HEK293 (cell line): ENCODE measurements around the gene BANF2.

Experiments used
- CTCF ChIP-seq: fragments of 450-650 bp; formaldehyde crosslinking; IDR thresholded peaks from 2 replicates; pipeline ENCODE4 v1.5.1; 2016; ENCODE audit warnings: missing biosample characterization, missing genetic modification characterization
- MYNN ChIP-seq: fragments of 450-650 bp; formaldehyde crosslinking; IDR thresholded peaks from 2 replicates; pipeline ENCODE4 v1.5.1; 2016; ENCODE audit warnings: missing biosample characterization, missing genetic modification characterization, borderline replicate concordance
- REST ChIP-seq: fragments of 450-650 bp; formaldehyde crosslinking; IDR thresholded peaks from 2 replicates; pipeline ENCODE4 v1.5.1; 2016; ENCODE audit warnings: missing biosample characterization, missing genetic modification characterization
- TSHZ1 ChIP-seq: fragments of 450-650 bp; formaldehyde crosslinking; IDR thresholded peaks from 2 replicates; pipeline ENCODE4 v1.5.1; 2016; ENCODE audit warnings: missing biosample characterization, missing genetic modification characterization, borderline replicate concordance
- ZNF704 ChIP-seq: fragments of 450-650 bp; formaldehyde crosslinking; IDR thresholded peaks from 2 replicates; pipeline ENCODE4 v1.5.1; 2016; ENCODE audit warnings: missing biosample characterization, missing genetic modification characterization

GRCh38 chr20:17660667-17661066 is 39.1 kb upstream of the BANF2 start:
- TF ChIP-seq MYNN (tag by site-specific recombination) (no peak), ZNF704 (tag by site-specific recombination) (no peak), TSHZ1 (no peak), CTCF (tag by site-specific recombination) (no peak), REST (no peak)
